HG02588 (cell line): Measurements from ENCODE around the gene SUSD4.

Experiments
- ATAC-seq: cut with Tn5 transposase; IDR thresholded peaks from one replicate; pipeline ENCODE4 v1.9.1; 2021; ENCODE audit warnings: mild to moderate bottlenecking, moderate library complexity; ENCODE audit not compliant: unreplicated experiment

SUSD4 gene

DNA sequence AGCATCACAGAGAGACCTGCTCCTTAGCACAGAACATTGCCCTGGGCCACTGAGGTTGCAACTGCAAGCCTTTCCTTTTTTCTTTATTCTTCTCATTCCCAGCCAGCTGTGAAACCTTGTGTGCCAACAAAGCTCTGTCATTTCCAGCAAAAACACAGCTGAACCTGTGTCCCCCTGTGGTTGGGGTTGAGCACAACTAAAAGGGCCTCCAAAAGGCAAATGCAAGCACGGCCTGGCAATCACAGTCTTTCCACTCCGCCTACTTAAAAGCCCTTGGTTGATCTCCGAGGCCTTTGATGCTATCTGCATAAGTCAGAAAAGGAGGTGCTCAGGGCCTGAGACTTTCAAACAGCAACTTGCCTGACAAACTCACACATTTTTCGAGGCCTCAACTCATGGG, 32.7 kb downstream of the SUSD4 start:
- ATAC-seq, result no peak

DNA sequence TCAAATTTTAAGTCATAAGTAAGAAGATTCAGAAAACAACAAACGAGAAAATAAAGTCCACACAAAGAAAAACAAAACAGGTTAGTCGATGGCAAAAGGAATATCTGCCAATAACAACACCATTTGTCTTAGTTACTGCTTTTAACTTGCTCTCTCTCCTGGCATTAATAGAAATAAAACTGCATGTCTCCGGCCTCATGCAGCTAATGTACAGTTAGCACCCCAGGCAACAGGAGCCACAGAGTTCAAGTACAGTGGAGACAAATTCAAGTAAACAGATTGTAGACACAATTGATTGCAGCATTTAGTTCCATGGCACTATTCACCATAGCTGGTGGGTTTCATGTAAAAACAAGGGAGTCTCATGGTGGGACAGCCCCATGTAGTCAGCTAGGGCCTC, 33.5 kb downstream of the SUSD4 start:
- ATAC-seq, result no peak

DNA sequence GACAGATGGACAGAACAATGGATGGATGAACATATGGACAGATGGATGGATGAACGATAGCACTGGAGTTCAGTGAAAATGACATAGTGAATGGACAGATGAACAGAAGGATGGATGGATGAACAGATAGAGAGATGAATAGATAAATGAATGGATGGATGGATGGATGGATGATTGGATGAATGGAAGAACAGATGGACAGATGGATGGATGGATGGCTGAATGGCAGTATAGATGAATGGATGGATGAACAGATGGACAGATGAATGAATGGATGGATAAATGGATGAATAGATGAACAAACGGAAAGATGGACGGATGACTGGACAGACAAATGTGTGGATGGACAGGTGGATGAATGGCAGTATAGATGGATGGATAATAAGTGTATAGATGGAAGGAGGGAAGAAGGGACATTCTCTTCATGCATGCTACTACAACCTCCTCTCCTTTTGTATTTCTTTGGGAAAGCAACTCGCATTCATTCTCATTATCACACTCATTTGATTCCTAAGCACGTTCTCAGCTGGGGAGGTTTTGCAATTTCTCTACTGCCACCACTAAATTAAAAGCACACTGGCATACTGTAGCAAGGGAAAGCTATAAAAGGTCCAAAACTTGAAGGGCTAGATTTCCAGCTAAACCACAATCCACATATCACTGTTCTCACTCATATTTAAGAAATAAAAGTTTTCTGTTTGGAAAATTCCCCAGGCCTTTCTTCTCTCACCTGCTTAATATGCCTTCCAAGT, 34.1 kb downstream of the SUSD4 start:
- no peak for ATAC-seq

DNA sequence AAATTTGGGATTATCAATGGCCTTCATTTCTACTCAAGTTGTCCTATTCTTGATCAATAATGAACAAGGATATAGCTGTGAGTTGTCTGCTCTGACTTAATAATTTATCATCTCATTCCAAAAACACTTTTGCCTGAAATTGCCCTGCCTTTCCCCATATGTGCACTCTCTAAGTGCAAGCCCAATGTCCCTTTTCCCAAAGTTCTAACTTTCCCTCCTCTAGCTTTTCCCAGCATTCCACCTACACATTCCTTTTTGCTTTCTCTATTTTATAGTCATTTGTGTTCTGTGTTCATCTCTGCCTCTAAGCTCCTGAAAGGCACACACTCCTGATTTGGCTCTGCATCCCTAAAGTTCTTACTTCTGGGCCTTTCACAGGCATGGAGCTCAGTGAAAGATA, 34.7 kb downstream of the SUSD4 start:
- ATAC-seq, result no peak

DNA sequence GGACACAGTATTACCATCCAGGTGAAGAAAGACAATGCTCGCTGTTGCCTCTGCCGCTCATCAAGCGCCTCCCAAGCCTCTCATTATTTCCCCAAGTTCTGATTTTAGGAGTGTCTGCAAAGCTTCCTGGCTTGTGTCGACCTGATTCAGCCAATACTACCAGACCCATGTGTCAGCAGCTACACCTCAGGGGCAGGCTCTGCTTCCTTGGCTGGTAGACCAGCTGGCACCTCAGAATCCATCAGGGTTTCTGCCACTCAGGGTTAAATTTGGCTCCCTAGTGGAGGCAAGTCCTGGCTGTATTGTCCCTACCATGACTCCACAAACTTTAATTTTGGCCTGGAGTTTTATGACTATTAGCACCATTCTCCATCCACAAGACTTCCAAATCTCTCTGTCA, 35.4 kb downstream of the SUSD4 start:
- ATAC-seq, result no peak

DNA sequence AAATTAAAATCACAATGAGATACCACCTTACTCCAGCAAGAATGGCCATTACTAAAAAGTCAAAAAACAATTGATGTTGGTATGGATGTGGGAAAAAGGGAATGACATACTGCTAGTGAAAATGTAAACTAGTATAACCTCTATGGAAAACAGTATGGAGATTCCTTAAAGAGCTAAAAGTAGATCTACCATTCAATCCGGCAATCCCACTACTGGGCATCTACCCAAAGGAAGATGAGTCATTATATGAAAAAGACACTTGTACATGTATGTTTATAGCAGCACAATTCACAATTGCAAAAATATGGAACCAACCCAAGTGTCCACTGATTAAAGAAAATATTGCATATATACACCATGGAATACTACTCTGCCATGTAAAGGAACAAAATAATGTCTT, 37.2 kb downstream of the SUSD4 start:
- ATAC-seq, result no peak

DNA sequence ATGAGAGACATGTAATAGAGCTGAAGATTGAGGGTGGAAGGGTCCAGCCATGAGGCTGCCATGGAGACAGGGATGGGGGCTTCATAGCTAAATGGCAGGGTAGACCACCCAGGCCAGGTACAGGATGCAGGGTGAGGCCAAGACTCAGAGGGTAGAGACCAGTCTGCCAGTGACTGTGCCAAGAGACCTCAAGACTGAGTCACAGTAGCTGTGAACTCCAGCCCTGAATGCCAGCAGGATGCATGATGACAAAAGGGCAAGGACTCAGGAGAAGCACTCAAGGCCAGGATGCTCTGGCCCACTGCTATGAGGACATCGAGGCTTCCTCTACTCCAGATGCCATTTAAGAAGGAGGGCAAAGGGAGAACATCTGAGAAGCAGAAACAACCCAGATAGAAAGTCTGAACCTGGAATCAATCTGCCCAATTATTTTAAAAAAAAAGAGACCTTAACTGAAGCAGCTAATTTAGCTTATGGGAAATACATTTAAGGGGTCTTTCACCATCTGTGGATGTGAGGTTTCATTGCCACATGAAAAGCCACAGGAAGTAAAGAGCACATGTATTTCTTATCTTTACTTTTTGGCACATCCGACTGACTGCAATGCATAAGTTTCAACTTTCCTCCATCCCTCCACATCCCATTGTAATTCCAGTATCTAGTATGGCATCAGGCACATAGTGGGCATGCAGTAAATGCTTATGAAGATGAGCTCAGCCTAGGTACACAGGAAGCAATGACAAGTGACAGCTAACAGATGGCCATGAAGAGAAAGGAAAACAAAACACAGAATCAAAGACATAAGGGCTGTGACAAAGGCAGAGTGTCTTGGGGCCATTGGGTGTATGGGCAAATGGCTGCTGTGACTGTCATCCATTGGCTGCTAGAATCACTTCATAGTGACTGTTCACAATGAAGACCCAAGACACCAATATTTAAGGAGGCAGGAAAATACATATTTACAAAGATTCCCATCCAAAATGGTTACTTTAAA, 40.2 kb downstream of the SUSD4 start:
- ATAC-seq, result no peak

DNA sequence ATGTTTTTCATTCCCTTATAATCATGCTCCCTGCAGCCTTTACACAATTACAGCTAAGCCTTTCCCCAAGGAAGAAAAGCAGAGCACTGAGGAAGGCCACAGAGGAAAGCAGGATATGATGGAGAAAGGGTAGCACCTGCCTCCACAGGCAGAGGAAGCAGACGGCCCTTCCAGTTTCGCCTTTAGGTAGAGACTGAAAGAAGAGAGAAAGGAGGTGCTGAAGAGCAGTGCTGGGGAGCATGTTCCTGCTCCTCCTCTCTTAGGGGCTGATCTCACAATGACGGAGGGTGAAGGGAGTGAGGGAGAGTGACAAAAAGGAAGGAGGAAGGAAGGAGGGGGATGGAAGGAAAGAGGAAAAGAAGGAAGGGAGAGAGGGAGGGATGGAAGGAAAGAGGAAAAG, 41.1 kb downstream of the SUSD4 start:
- ATAC-seq, result no peak

DNA sequence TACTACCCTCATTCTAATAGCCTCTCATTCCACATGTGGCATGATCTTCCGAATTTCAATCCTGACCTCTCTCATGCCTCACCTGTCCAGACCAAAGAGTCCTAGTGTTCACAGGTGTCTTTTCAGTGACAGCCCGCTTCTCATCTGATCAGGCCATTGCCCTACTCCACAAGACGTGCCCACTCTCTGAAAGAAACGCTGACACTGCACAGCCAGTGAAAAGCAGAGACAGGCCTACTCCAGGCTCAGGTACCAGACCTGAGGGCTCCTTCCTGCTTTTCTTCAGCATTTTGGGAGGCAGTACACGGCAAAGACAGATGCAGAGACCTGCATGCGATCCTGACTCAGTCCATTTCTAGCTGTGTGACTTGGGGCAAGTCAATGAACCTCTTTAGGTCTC, 43.0 kb downstream of the SUSD4 start:
- ATAC-seq, result no peak

DNA sequence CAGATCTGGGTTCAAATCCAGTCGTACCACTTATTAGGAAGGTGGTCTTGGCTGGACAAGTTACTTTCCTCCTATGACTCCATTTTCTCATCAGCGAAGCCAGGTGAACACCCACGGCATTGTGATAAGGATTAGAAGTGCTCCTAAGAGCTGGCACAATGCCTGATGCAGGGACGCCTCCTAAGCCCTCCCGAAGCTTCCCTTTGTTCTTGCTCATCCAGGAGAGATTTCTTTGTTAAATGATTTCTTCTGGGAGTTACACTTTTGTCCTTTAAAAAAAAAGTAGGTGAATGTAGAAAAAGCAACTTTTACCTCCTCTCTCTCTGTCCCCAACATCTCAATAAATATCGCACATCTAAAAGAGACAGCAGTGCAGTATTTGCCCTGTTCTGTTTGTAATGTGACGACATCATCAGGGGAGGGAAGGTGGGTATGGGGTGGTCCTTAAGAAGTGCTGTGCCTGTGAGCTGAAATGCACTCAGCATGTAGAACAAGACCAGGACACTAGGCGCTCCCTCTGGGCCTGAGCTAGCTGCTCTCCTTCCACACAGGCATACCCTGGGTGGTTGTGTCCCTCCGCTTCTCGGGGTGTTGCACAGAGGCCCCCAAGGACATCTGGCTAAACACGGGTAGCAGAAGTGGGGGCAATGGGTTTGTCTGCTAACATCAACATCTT, 43.9 kb downstream of the SUSD4 start:
- no peak for ATAC-seq

DNA sequence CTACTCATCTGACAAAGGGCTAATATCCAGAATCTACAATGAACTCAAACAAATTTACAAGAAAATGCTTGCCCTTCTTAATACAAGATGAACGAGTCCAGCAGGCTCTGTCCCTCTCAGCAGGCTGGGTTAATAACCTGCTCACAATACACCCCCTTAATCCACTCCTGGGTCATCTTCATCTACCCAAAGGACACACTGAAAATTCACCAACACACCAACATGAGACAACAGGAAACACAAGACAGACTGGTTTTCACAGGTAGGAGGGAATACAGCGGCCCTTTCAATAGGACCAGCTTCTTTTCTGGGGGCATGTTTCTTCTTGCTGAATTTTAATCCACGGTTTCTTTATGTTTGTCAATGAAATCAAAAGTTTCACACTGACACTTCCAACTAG, 44.6 kb downstream of the SUSD4 start:
- no peak for ATAC-seq

DNA sequence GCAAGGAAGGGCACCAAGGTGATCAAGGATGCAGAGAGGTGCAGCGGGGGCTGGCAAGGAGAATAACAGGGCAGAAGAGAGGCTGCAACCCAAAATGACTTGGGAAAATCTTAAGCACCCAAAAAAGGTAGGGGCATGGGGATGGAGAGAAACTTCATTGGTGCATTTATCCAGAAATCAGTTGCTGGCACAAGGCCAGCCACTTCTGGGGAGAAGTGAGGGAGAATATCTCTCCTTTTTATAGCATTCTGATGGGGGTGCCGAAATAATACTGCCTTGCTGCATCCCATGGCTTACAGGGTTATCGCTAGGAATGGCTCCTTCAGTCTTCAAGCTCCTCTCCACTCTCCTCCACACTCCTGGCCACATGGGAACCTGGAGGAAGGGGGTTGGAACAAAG, 47.9 kb downstream of the SUSD4 start:
- ATAC-seq, result no peak

DNA sequence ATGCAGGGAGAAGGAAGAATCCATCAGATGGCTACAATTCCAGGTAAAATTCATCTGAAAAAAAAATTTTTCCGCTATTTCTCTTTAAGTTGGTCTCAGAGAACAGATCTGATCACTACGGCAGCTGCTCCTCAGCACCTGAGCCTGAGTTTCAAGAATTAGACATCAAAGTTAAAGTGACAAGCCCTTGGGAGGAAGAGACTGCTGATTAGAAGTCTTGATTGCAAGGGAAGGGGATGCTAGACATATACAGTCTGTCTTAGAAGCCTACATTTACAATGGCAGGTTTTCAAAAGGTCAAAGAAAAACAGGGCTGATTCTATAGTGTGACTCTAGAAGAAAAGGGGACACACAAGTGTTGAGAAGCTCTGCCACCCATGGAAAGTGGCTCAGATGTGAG, 48.3 kb downstream of the SUSD4 start:
- ATAC-seq, result no peak

DNA sequence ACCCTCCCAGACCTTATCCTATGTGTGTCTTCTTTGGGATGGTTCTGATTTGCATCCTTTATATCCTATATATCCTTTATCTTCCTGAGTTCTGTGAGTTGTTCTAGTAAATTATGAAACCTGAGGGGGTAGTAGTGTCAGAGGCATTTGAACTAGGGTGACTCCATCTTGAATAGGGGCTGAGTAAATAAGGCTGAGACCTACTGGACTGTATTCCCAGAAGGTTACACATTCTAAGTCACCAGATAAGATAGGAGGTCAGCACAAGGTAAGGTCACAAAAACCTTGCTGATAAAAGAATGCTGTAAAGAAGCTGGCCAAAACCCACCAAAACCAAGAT, 50.6 kb downstream of the SUSD4 start:
- ATAC-seq, result no peak

DNA sequence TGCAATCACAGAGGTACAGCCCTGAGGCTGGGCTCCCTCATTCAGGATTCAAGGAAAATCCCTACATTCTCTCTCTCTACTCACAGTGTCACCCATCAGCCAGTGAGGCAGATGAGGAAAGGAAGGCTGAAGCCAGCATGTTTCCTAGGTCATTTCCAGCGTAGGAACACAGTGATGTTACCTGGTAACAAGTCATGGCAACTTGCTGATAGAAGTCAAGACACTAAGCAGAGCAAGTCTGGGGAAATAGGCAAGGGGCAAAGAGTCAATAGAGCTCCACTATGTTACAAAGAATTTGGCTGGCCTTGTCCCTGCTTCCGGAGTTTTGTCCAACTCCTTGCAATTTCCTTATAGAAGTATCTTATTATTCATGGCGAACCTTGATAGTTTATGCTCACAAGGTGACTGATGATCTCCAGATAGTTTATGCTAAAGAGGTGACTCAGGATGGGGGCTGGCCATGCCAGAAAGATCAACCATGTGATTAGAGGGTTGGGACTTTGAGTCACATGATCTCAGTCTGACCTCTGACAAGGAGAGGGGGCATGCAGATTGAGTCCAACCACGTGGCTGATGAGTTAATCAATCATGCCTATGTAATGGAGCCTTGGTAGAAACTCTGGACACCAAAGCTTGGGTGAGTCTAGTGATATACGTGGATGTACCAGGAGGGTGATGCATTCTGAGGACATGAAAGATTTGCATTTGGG, 51.1 kb downstream of the SUSD4 start:
- no peak for ATAC-seq

DNA sequence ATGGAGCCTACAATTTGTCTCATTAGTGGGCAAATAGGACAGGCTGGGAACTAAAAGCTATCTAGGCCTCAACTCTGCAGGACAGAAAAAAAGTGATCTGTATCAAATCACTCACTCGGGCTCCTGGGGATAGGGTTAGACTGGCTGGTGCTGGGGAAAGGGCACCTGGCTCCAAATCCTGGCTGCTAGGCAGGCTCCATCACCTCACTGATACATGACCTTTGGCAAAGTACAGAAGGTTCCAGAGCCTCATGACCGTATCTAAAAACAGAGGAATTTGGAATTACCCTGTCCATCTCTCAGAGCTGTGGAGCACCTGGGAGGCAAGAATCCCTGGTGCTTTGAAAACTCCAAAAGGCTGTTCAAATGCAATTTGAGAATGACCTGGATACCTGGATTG, 51.7 kb downstream of the SUSD4 start:
- ATAC-seq, result no peak

DNA sequence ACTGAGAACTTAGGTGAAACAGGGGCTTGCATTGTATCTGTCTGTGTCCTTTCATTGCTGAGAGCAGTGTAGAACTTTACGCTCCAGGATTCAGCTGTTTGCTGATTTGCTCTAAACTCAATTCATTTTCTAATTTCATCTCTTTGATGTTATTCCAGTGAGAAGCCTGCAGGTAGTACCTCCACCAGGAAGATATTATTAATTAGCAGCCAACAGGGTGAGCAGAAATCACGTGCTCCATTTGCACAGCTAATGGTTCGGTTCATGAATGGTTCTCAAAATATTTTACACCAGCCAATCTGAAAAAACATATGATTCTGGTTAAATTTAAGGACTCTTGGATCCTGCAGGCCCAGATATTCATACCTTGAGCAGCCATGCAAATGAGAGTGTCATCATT, 52.1 kb downstream of the SUSD4 start:
- ATAC-seq, result no peak

DNA sequence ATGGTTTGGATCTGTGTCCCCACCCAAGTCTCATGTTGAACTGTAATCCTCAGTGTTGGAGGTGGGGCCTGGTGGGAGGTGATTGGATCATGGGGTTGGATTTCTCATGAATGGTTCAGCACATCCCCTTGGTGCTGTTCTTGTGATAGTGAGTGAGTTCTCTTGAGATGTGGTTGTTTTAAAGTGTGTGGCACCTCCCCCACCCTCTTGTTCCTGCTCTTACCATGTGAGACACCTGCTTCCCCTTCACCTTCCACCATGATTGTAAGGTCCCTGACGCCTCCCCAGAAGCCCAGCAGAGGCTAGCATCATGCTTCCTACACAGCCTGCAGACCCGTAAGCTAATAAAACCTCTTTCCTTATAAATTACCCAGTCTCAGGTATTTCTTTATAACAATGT, 55.8 kb downstream of the SUSD4 start:
- no peak for ATAC-seq

DNA sequence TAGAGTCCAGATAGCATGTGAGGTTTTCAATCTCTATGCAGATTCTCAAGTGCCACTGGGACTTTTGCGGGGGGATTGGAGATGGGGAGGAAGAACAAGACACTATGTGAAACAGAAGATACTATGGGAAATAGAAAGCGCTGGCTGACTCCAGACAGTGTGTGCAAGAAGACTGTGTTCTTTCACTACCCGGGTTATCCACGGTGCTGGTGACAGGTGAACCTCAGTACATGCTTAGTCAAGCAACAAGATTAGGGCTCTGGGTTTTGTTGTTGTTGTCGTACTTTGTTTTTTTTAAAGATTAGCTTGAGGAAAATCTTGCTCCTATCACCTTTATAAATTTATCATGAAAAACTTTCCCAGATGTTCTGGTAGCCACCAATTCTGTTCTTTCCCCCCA, 56.4 kb downstream of the SUSD4 start:
- no peak for ATAC-seq

DNA sequence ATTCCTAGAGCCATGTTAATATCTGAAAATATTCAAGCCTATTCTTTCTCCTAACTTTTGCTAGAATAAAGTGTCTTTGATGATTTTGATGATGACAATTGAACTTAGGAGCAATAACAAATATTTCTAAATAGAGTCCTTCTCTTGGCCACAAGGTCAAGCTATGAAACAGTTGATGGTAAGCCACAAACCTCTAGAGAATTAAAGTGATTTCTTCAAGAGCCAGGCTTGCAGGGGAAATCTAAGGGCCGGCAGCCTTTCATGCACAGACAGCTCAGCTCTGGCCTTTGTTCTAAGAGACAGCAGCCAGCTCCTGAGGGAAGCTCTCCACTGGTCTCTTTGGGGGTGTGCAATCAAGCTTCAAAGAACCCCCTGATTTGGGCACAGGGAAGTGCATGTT, 59.0 kb downstream of the SUSD4 start:
- no peak for ATAC-seq

DNA sequence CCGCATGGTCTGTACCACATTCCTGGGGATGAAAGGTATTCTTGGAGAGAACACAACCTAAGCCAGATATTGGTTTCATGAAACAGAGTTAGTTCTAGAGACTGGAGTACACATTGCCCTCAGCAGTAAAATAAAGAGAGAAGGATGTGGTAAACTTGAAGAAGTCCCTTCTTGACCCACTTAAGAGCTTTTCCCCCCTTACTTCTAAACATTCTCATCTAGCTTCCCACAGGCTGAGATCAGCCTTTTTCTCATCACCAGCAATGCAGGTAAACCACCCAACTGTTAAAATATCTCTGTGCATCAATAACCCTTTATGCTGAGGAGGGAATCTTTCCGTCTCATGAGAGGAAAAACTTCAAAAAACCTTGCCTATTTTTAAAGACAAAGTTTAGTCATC, 62.6 kb downstream of the SUSD4 start:
- ATAC-seq, result no peak
